ENCODE measurements around the gene KRTAP5-5. TPM values are rescaled to one million over a fixed set of nuclear protein-coding genes. Genes with fewer than 3 reads are reported as not detected.

KRTAP5-5 gene
- total RNA-seq, 1 experiment from 2014 or later = not detected

GRCh38 chr11:1650918-1651262 lies 21.3 kb downstream of the KRTAP5-5 start:
- ChIA-PET CTCF (interaction anchor here (0.5 to 1.5 kb wide), 3 partner anchors 10 to 290 kb away, joined by 3 to 5 read pairs (median 4); no protein-coding TSS in a partner anchor), POLR2A (interaction anchor here (0.6 kb wide), 1 partner anchor 105 kb away, joined by 3 read pairs; no protein-coding TSS in a partner anchor)
- no peaks in the 10 kb centered on the region for H3K9me3 ChIP-seq (ENCODE audit: control insufficient read depth, insufficient read depth, low read depth, low read length)
- DNase-seq (ENCODE audit: low read depth, low spot score) = no peak
- intact Hi-C loops (cut with micrococcal nuclease; ENCODE audit: unreplicated experiment) (loop anchor here (5.0 kb wide), 3 partner anchors 41 to 501 kb away; no protein-coding TSS in a partner anchor), in situ Hi-C loops (cut with HindIII; ENCODE audit: low pct_unique_long_range_greater_than_20kb, low sequenced_read_pairs) (no loop called here)
- H3K4me1 ChIP-seq (ENCODE audit: control insufficient read depth, insufficient read depth, low read length) = 0 out of 2 replicates have a peak, but pooled peaks cover 2% of the 10 kb centered on the region
- BruUV-seq (replicated peaks) = no TSS peak
- no peak for ATAC-seq
- TF ChIP-seq SIN3A (IDR thresholded peaks at IDR 0.05; ENCODE audit: borderline replicate concordance, insufficient read depth, low read depth, low read length) (no peak), CTCF (IDR thresholded peaks at IDR 0.05) (no peak)
- H3K4me3 ChIP-seq (ENCODE audit: low read depth in 2 of 2, low read length in 2 of 2) = no peak overlapping the region
- no peak overlapping the region for H3K27ac ChIP-seq (ENCODE audit: low read length)
- no peaks in the 10 kb centered on the region for H3K27me3 ChIP-seq (ENCODE audit: control insufficient read depth, insufficient read depth, low read length)
- H3K36me3 ChIP-seq (ENCODE audit: control insufficient read depth, insufficient read depth, low read length) = no peaks in the 10 kb centered on the region

GRCh38 chr11:1651411-1651980 lies 21.9 kb downstream of the KRTAP5-5 start:
- in situ Hi-C loops (cut with HindIII; ENCODE audit: low pct_unique_long_range_greater_than_20kb, low sequenced_read_pairs) = no loop called here
- CTCF ChIA-PET = interaction anchor here (0.5 to 2.5 kb wide), 5 partner anchors 40 to 505 kb away, joined by 3 to 41 read pairs (median 4); no protein-coding TSS in a partner anchor
- no peak for ATAC-seq
- H3K4me3 ChIP-seq (ENCODE audit: low read depth in 2 of 2, low read length in 2 of 2) = no peak overlapping the region
- intact Hi-C loops (cut with micrococcal nuclease; ENCODE audit: unreplicated experiment) = loop anchor here (5.0 kb wide), 3 partner anchors 41 to 501 kb away; no protein-coding TSS in a partner anchor
- no peaks in the 10 kb centered on the region for H3K9me3 ChIP-seq (ENCODE audit: control insufficient read depth, insufficient read depth, low read depth, low read length)
- no peak overlapping the region for H3K27ac ChIP-seq (ENCODE audit: low read length)
- H3K4me1 ChIP-seq (ENCODE audit: control insufficient read depth, insufficient read depth, low read length) = 0 out of 2 replicates have a peak, but pooled peaks cover 2% of the 10 kb centered on the region
- POLR2A ChIA-PET = no interaction called here
- TF ChIP-seq SIN3A (IDR thresholded peaks at IDR 0.05; ENCODE audit: borderline replicate concordance, insufficient read depth, low read depth, low read length) (no peak), CTCF (IDR thresholded peaks at IDR 0.05) (no peak), TCF7L2 (IDR thresholded peaks at IDR 0.05; ENCODE audit: low read depth, low read length) (no peak), REST (IDR thresholded peaks at IDR 0.05; ENCODE audit: insufficient read depth in 1 of 2, low read depth in 2 of 2, low read length in 1 of 2) (no peak)
- no peak for DNase-seq (ENCODE audit: low read depth, low spot score)
- H3K27me3 ChIP-seq (ENCODE audit: control insufficient read depth, insufficient read depth, low read length) = no peaks in the 10 kb centered on the region
- no peaks in the 10 kb centered on the region for H3K36me3 ChIP-seq (ENCODE audit: control insufficient read depth, insufficient read depth, low read length)
- no TSS peak for BruUV-seq (replicated peaks)

Measured in Panc1 (cell line).